NT2/D1 (cell line): ENCODE measurements around the gene SDCBP2.

Experiments
- SUZ12 ChIP-seq: IDR thresholded peaks from 2 replicates; pipeline ENCODE4 v1.6.1; 2011; ENCODE audit not compliant: insufficient read length, insufficient read depth; ENCODE audit errors: extremely low read depth
- YY1 ChIP-seq: IDR thresholded peaks from 2 replicates; pipeline ENCODE4 v1.6.1; 2011; ENCODE audit not compliant: insufficient read length, insufficient read depth
- ZNF274 ChIP-seq: IDR thresholded peaks from 2 replicates; pipeline ENCODE4 v1.6.1; 2011; ENCODE audit warnings: mild to moderate bottlenecking, low read depth, low read length

DNA sequence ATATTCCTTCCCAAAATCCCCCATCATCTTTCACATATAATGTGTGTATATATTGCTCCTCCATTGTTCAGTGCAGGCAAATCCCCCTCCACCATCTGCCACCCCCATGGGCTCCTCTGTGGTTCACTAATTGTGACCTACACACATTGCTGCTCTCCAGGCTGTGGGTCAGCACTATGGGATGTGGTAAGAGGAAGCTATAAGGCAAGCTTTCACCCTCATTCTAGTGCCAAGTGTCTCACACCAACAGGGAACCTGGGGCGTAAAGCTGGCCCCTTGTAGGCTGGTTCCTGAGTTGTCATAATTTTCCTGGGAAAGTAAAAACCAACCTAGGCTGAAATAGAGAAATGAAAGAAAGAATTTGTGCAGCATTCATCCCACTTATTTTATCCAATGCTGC, 47.1 kb upstream of the SDCBP2 start:
- no peak for TF ChIP-seq YY1
- no peak for TF ChIP-seq SUZ12
- TF ChIP-seq ZNF274 = no peak
